ENCODE results near the gene FSD1L.
"Not testable (repeated sequence)": the region's sequence is repeated elsewhere in the genome, so short reads cannot be mapped to it uniquely, and the experiment has no call there.

The FSD1L gene

DNA sequence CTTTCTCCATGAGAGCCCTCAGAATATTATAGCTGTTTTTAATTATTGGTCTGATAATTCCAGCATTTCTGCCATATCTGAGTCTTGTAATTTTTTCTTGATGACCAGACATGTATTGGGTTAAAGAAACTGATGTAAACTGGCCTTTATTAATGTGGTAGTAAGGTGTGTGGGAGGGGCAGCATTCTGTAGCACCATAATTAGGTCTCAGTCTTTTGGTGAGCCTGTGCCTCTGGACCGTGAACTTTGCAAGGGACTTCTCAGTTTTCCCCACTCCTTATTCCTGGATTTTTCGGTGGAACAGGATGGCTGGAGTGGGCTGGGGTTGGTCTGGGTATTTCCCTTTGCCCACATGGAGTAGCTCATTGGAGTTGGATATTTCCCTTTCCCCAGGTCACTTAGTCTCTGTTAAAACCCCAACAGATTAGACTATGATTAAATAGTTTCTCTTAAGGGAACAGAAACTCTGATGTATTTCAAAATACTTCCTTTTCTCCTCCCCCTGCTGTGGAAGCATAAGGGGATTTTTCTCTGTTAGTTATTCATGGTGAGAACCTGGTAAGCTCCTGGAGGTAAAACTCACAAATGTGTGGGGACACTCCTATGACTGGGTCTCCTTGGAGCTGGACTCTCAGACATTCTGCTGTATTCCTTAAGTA lies 52.4 kb downstream of the FSD1L start:
- H3K4me3 ChIP-seq (ENCODE audit: low read length): no peak overlapping the region
- no peak overlapping the region for H3K9ac ChIP-seq (ENCODE audit: low read depth, low read length)
- H3K9me3 ChIP-seq (ENCODE audit: insufficient read depth, low read depth, low read length): no peaks in the 10 kb centered on the region
- no peak overlapping the region for H3K27ac ChIP-seq (ENCODE audit: low read length)
- peaks cover 11% of the 10 kb centered on the region; the same call in 1 of the 2 replicates for H3K4me1 ChIP-seq (ENCODE audit: insufficient read depth, low read length)
- H3K36me3 ChIP-seq (ENCODE audit: insufficient read depth, low read depth, low read length): no peaks in the 10 kb centered on the region
- no peaks in the 10 kb centered on the region for H3K27me3 ChIP-seq (ENCODE audit: insufficient read depth, low read length)

DNA sequence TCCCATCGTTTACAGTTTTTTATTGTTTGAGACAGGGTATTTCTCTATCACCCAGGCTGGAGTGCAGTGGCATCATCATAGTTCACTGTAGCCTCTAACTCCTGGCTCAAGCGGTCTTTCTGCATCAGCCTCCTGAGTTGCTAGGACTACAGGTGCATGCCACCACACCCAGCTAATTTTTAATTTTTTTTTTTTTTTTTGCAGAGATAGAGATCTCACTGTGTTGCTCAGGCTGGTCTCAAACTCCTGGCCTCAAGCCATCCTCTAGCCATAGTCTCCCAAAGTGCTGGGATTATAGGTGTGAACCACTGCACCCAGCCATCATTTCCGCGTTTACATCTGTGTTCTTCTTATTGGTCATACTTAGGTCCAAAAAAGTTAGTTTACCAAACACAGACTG lies 53.6 kb downstream of the FSD1L start:
- Histone ChIP-seq H3K36me3 (ENCODE audit: insufficient read depth, low read depth, low read length) (no peaks in the 10 kb centered on the region; the same call in 1 of the 2 replicates), H3K4me1 (ENCODE audit: insufficient read depth, low read length) (peaks cover 11% of the 10 kb centered on the region; the same call in 1 of the 2 replicates), H3K4me3 (ENCODE audit: low read length) (no peak overlapping the region), H3K9ac (ENCODE audit: low read depth, low read length) (no peak overlapping the region), H3K27me3 (ENCODE audit: insufficient read depth, low read length) (no peaks in the 10 kb centered on the region), H3K9me3 (ENCODE audit: insufficient read depth, low read depth, low read length) (no peaks in the 10 kb centered on the region), H3K27ac (ENCODE audit: low read length) (no peak overlapping the region)

DNA sequence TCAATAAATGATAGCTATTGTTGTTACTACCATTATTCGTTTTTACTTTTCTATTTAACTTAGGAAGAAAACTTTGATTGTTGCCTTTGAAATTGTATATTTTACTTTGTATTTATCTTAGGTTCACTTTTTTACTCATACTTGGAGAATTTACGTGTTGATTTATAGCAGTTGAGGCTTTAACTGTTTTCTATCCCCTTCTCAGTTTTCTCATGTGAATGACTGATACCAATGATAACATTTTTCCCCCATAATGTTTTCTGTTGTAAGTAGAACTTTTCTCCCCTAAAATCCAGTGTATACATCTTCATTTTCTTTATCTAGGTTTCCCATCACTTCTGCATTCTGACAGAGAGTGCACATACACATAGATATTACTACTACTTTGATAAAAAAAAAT lies 54.4 kb downstream of the FSD1L start:
- H3K36me3 ChIP-seq (ENCODE audit: insufficient read depth, low read depth, low read length): peaks cover 3% of the 10 kb centered on the region; the same call in 1 of the 2 replicates
- H3K27me3 ChIP-seq (ENCODE audit: insufficient read depth, low read length): no peaks in the 10 kb centered on the region
- H3K27ac ChIP-seq (ENCODE audit: low read length): no peak overlapping the region
- H3K4me3 ChIP-seq (ENCODE audit: low read length): no peak overlapping the region
- H3K4me1 ChIP-seq (ENCODE audit: insufficient read depth, low read length): peaks cover 11% of the 10 kb centered on the region; the same call in 1 of the 2 replicates
- no peak overlapping the region for H3K9ac ChIP-seq (ENCODE audit: low read depth, low read length)
- no peaks in the 10 kb centered on the region for H3K9me3 ChIP-seq (ENCODE audit: insufficient read depth, low read depth, low read length)

DNA sequence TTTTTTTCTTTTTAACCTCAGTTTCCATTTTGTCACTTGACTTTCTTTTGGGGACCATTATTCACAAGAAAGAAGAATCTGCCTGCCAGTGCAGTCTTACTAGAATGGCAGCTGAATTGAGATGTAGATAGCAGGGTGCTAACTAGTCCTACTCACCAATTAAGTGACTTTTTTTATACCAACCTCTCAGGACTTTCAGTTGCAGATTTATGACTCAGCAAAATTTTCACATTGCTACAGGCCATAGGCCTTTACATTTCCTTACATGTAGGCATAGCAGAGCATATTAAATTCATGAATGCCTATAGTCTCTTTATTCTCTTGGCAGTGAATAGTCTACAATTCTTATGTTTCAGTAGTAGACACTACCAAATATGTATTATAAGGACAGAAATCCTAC lies 56.0 kb downstream of the FSD1L start:
- Histone ChIP-seq H3K36me3 (ENCODE audit: insufficient read depth, low read depth, low read length) (peaks cover 4% of the 10 kb centered on the region; the same call in 1 of the 2 replicates), H3K27ac (ENCODE audit: low read length) (no peak overlapping the region), H3K9me3 (ENCODE audit: insufficient read depth, low read depth, low read length) (no peaks in the 10 kb centered on the region), H3K4me1 (ENCODE audit: insufficient read depth, low read length) (peaks cover 11% of the 10 kb centered on the region; the same call in 1 of the 2 replicates), H3K9ac (ENCODE audit: low read depth, low read length) (no peak overlapping the region), H3K27me3 (ENCODE audit: insufficient read depth, low read length) (no peaks in the 10 kb centered on the region), H3K4me3 (ENCODE audit: low read length) (no peak overlapping the region)

DNA sequence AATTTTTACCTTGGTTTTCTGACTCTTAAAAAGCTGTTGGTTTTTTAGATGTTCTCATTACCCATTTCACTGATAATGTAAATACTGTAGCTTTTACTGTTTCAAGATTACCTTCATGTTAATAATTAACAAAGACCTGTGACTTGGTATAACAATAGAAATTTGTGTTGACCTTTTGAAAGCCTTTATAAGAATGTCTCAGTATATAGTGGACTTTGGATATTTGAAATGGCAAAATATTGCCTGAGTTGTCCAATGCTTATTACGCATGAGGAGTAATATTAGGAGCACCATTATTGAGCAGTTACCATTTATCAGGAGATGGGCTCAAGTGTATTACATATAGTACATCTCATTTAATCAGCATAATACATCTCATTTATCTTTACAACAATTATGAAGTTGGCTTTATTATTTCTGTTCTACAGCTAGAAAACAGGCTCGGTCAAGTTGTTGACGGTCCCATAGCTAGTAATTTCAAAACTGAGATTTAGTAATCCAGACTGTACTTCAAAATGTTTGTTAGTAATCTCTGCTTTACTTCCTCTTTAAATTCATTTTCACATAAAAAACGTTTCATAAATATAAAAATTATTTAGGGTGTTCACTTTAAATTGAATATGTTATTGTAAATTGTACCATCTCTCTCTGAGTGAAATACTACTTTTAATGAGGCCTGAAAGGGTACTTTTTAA lies 59.4 kb downstream of the FSD1L start:
- Histone ChIP-seq H3K36me3 (ENCODE audit: insufficient read depth, low read depth, low read length) (peaks cover 4% of the 10 kb centered on the region; the same call in 1 of the 2 replicates), H3K9ac (ENCODE audit: low read depth, low read length) (no peak overlapping the region), H3K4me3 (ENCODE audit: low read length) (no peak overlapping the region), H3K27ac (ENCODE audit: low read length) (no peak overlapping the region), H3K9me3 (ENCODE audit: insufficient read depth, low read depth, low read length) (no peaks in the 10 kb centered on the region), H3K4me1 (ENCODE audit: insufficient read depth, low read length) (peaks cover 8% of the 10 kb centered on the region; the same call in 1 of the 2 replicates), H3K27me3 (ENCODE audit: insufficient read depth, low read length) (no peaks in the 10 kb centered on the region)

DNA sequence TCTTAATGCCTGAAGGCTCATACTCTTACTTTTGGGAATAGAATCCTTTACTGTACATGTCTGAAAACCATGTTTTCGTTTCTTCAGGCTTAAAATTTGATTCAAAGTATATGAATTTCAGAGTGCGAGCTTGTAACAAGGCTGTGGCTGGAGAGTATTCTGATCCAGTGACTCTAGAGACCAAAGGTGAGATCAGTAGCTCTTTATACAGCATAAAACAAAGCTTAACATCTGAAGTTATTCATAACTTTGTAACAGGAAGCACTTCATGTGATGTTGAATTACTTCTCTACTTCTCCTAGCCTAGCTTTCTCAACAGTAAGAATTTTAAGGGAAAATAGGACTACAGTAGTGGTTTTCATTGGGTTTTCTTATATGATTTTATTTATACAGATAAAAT lies 60.7 kb downstream of the FSD1L start:
- H3K9me3 ChIP-seq (ENCODE audit: insufficient read depth, low read depth, low read length): no peaks in the 10 kb centered on the region
- no peak overlapping the region for H3K27ac ChIP-seq (ENCODE audit: low read length)
- peaks cover 4% of the 10 kb centered on the region; the same call in 1 of the 2 replicates for H3K36me3 ChIP-seq (ENCODE audit: insufficient read depth, low read depth, low read length)
- no peaks in the 10 kb centered on the region for H3K27me3 ChIP-seq (ENCODE audit: insufficient read depth, low read length)
- H3K4me1 ChIP-seq (ENCODE audit: insufficient read depth, low read length): peaks cover 5% of the 10 kb centered on the region; the same call in 1 of the 2 replicates
- no peak overlapping the region for H3K9ac ChIP-seq (ENCODE audit: low read depth, low read length)
- no peak overlapping the region for H3K4me3 ChIP-seq (ENCODE audit: low read length)

DNA sequence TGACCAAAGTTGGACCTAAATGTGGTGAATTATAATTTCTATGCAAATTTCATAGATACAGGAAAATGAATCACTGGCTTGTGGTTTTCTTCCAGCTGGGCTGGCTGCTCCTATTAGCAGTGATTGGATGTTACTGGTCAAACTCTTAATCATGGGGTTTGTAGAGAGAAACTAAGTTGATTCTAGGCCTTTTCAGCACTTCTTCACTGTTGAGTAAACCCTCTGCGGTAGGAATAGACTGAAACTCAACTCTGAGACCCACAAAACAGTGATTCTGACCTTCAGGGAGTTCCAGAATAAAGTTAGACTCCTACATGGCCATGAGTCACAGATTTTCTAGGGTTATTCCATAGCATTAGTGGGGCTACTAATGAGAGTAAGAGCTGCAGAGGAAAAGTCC lies 62.2 kb downstream of the FSD1L start:
- Histone ChIP-seq H3K36me3 (ENCODE audit: insufficient read depth, low read depth, low read length) (peaks cover 18% of the 10 kb centered on the region; the same call in 1 of the 2 replicates), H3K4me1 (ENCODE audit: insufficient read depth, low read length) (no peaks in the 10 kb centered on the region), H3K4me3 (ENCODE audit: low read length) (no peak overlapping the region), H3K9ac (ENCODE audit: low read depth, low read length) (no peak overlapping the region), H3K27me3 (ENCODE audit: insufficient read depth, low read length) (no peaks in the 10 kb centered on the region), H3K9me3 (ENCODE audit: insufficient read depth, low read depth, low read length) (no peaks in the 10 kb centered on the region), H3K27ac (ENCODE audit: low read length) (no peak overlapping the region)

DNA sequence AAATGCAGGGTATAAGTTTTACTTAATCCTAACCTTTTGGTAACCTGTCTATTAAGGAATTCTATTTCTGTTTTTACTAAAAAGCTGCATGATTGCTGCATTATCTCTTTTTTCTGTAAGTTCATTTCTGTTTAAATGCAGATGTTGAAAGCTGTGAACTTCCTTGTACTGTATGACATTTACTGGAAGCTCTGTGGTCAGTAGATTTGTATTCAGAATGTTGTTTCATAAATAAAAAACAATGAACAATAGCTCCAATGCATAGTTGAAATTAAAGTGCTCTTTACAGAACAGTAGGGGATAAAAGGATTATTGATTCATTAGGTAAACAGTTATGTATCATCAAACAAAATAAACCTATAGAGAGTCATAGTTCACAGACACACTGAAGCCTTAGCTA lies 63.6 kb downstream of the FSD1L start:
- Histone ChIP-seq H3K27ac (ENCODE audit: low read length) (no peak overlapping the region), H3K9me3 (ENCODE audit: insufficient read depth, low read depth, low read length) (no peaks in the 10 kb centered on the region)

DNA sequence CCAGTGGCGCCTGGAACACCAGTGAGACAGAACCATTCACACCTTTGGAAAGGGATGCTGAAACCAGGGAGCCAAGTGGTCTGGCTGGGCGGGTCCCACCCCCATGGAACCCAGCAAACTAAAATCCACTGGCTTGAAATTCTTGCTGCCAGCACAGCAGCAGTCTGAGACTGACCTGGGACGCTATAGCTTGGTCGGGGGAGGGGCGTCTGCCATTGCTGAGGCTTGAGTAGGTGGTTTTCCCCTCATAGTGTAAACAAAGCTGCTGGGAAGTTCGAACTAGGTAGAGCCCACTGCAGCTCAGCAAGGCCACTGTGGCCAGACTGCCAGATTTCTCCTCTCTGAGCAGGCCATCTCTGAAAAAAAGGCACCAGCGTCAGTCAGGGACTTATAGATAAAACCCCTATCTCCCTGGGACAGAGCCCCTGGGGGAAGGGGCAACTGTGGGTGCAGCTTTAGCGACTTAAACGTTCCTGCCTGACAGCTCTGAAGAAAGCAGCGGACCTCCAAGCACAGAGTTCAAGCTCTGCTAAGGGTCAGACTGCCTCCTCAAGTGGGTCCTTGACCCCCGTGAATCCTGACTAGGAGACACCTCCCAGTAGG lies 68.1 kb downstream of the FSD1L start:
- Histone ChIP-seq H3K36me3 (ENCODE audit: insufficient read depth, low read depth, low read length) (peaks cover 14% of the 10 kb centered on the region; the same call in 1 of the 2 replicates), H3K4me1 (ENCODE audit: insufficient read depth, low read length) (no peaks in the 10 kb centered on the region), H3K27me3 (ENCODE audit: insufficient read depth, low read length) (no peaks in the 10 kb centered on the region), H3K9me3 (ENCODE audit: insufficient read depth, low read depth, low read length) (no peaks in the 10 kb centered on the region), H3K9ac (ENCODE audit: low read depth, low read length) (no peak overlapping the region), H3K27ac (ENCODE audit: low read length) (no peak overlapping the region), H3K4me3 (ENCODE audit: low read length) (no peak overlapping the region)

More for the DNA sequence above, 63.6 kb downstream of the FSD1L start:
- no peak overlapping the region for H3K9ac ChIP-seq (ENCODE audit: low read depth, low read length)
- H3K27me3 ChIP-seq (ENCODE audit: insufficient read depth, low read length): no peaks in the 10 kb centered on the region
- H3K4me3 ChIP-seq (ENCODE audit: low read length): no peak overlapping the region
- H3K4me1 ChIP-seq (ENCODE audit: insufficient read depth, low read length): no peaks in the 10 kb centered on the region
- H3K36me3 ChIP-seq (ENCODE audit: insufficient read depth, low read depth, low read length): peaks cover 18% of the 10 kb centered on the region; the same call in 1 of the 2 replicates

DNA sequence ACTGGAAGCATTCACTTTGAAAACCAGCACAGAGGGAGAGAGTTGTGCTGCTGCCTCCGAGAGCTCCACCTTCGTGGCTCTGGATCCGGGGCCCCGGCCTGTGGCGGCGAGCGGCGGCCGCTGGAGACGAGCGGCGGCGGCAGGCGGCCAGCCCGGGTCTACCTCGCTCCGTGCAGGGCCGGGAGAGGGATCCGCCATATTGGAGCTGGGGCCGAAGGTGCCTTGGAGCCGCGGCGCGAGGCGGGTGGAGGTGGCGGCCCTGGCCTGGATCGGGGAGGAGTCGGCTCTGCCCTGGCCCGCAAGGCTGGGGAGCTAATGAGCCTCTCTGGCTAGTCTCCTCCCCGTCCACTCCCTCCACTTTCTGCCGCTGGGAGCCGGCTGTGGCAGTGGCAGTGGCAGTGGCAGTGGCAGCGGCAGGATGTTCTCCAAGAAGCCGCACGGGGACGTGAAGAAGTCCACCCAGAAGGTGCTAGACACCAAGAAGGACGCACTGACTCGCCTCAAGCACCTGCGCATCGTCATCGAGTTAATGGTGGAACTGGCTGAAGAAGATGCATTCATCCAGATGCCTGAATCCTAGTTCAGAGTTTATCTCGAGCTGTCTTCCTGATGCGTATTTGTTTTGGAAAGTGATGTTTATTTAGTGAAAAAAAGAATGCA lies 72.0 kb downstream of the FSD1L start:
- not testable (repeated sequence) for H3K9me3 ChIP-seq (ENCODE audit: insufficient read depth, low read depth, low read length); H3K4me1 ChIP-seq (ENCODE audit: insufficient read depth, low read length); H3K27me3 ChIP-seq (ENCODE audit: insufficient read depth, low read length); H3K27ac ChIP-seq (ENCODE audit: low read length); H3K9ac ChIP-seq (ENCODE audit: low read depth, low read length); H3K36me3 ChIP-seq (ENCODE audit: insufficient read depth, low read depth, low read length); H3K4me3 ChIP-seq (ENCODE audit: low read length)

DNA sequence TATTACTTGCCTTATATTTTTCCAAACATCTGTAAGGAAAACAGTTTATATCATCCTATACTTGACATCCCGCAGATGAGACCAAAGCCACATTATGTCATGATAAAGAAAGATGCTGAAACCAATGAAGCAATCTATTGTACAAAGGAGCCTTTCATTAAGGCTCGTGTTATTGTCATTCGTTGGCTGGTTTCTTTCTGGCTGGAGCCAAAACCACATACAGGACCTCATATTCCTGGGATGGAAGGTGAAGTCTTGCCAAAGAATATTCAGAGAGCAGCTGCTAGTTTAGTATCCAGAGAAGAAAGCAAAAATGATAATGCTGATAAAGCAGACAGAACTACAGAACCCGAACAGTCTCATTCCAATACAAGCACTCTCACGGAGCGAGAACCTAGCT lies 73.2 kb downstream of the FSD1L start:
- not testable (repeated sequence) for H3K9ac ChIP-seq (ENCODE audit: low read depth, low read length); H3K36me3 ChIP-seq (ENCODE audit: insufficient read depth, low read depth, low read length); H3K4me1 ChIP-seq (ENCODE audit: insufficient read depth, low read length); H3K27me3 ChIP-seq (ENCODE audit: insufficient read depth, low read length); H3K9me3 ChIP-seq (ENCODE audit: insufficient read depth, low read depth, low read length); H3K27ac ChIP-seq (ENCODE audit: low read length); H3K4me3 ChIP-seq (ENCODE audit: low read length)

Measured in iPS-20b (cell line).